ENCODE results near the gene CATSPER4. TPM values are rescaled to one million over a fixed set of nuclear protein-coding genes. Genes with fewer than 3 reads are reported as not detected.
A peak's percentile ranks its signal among the peaks of the same experiment; 100 is the strongest.
"Not testable (repeated sequence)": the region's sequence is repeated elsewhere in the genome, so short reads cannot be mapped to it uniquely, and the experiment has no call there.

Gene CATSPER4
- total RNA-seq, 4 donors from 2014 or later, result not detected

GRCh38 chr1:26220199-26220912, 30.0 kb downstream of the CATSPER4 start:
- TF ChIP-seq EP300 (IDR thresholded peaks at IDR 0.05) (no peak), POLR2A (IDR thresholded peaks at IDR 0.05) (no peak)
- TF ChIP-seq, protein P1, sequence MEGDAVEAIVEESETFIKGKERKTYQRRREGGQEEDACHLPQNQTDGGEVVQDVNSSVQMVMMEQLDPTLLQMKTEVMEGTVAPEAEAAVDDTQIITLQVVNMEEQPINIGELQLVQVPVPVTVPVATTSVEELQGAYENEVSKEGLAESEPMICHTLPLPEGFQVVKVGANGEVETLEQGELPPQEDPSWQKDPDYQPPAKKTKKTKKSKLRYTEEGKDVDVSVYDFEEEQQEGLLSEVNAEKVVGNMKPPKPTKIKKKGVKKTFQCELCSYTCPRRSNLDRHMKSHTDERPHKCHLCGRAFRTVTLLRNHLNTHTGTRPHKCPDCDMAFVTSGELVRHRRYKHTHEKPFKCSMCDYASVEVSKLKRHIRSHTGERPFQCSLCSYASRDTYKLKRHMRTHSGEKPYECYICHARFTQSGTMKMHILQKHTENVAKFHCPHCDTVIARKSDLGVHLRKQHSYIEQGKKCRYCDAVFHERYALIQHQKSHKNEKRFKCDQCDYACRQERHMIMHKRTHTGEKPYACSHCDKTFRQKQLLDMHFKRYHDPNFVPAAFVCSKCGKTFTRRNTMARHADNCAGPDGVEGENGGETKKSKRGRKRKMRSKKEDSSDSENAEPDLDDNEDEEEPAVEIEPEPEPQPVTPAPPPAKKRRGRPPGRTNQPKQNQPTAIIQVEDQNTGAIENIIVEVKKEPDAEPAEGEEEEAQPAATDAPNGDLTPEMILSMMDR (IDR thresholded peaks at IDR 0.05), result no peak
- Histone ChIP-seq H3K4me3 (no peak overlapping the region), H3K36me3 (no peaks in the 10 kb centered on the region), H3K9me3 (no peaks in the 10 kb centered on the region), H3K27me3 (peaks cover 0 to 35% of the 10 kb centered on the region in 2 donors), H3K27ac (no peak overlapping the region), H3K4me1 (peaks cover 0 to 5% (median under 1%) of the 10 kb centered on the region in 4 donors)
- WGBS, 2 donors, result 65 to 67% methylated on average over 22 to 27 of the region's 27 CpGs
- no peak for DNase-seq (ENCODE audit: low spot score in 2 of 2)

GRCh38 chr1:26221094-26221493, 30.7 kb downstream of the CATSPER4 start:
- H3K27me3 ChIP-seq, result peaks cover 0 to 39% of the 10 kb centered on the region in 2 donors
- 71 to 80% methylated on average over 2 of the region's 2 CpGs for WGBS, 2 donors
- no peak for DNase-seq (ENCODE audit: low spot score in 2 of 2)
- no peak overlapping the region for H3K27ac ChIP-seq
- no peak overlapping the region for H3K4me3 ChIP-seq
- H3K9me3 ChIP-seq, result no peaks in the 10 kb centered on the region
- H3K36me3 ChIP-seq, result no peaks in the 10 kb centered on the region
- H3K4me1 ChIP-seq, result peaks cover 0 to 10% (median 4%) of the 10 kb centered on the region in 4 donors
- TF ChIP-seq POLR2A (IDR thresholded peaks at IDR 0.05), result no peak

DNA sequence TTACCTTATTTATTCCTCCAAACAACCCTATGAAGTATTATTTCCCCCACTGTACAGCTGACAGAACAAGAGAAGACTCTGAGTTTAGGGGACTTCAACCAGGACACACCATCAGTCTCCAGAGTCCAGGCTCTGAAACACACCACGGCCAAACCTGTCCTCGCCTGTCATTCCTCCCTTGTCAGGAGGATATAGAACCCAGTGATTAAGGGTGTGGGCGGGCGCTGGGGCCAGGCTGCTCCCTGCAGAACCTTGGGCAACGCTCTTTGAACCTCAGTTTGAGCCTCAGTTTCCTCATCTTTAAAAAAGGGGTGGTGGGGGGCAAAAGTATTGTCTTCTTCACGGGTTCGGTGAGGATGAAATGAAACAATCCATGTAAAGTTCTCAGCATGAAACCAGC, 34.2 kb downstream of the CATSPER4 start:
- Histone ChIP-seq H3K4me1 (peaks cover 0 to 10% (median 4%) of the 10 kb centered on the region in 4 donors), H3K9me3 (no peaks in the 10 kb centered on the region), H3K36me3 (no peaks in the 10 kb centered on the region), H3K27ac (no peak overlapping the region), H3K27me3 (peaks cover 0 to 44% of the 10 kb centered on the region in 2 donors), H3K4me3 (peak overlapping the region in 1 of 4 donors; percentile 19)
- TF ChIP-seq POLR2A (IDR thresholded peaks at IDR 0.05) (no peak), EP300 (IDR thresholded peaks at IDR 0.05) (no peak)
- TF ChIP-seq, protein P1 (IDR thresholded peaks at IDR 0.05), result no peak
- no peak for DNase-seq (ENCODE audit: low spot score in 2 of 2)
- 81 to 83% methylated on average over 7 of the region's 7 CpGs for WGBS, 2 donors

GRCh38 chr1:26225033-26225831, 34.8 kb downstream of the CATSPER4 start:
- Histone ChIP-seq H3K4me1 (peaks cover 0 to 10% (median 4%) of the 10 kb centered on the region in 4 donors), H3K27ac (peak overlapping the region in 1 of 4 donors; percentile 55), H3K4me3 (peak overlapping the region; percentile 19 to 48 (median 29)), H3K27me3 (peaks cover 0 to 44% of the 10 kb centered on the region in 2 donors), H3K9me3 (no peaks in the 10 kb centered on the region), H3K36me3 (no peaks in the 10 kb centered on the region)
- 8 to 21% methylated on average over 27 to 50 of the region's 50 CpGs for WGBS, 2 donors
- DNase-seq (ENCODE audit: low spot score in 2 of 2), result peak in 1 of 2 donors; percentile 30
- no peak for TF ChIP-seq POLR2A (IDR thresholded peaks at IDR 0.05)
- TF ChIP-seq EP300 (IDR thresholded peaks at IDR 0.05), result no peak
- TF ChIP-seq, protein P1 (IDR thresholded peaks at IDR 0.05), result no peak

DNA sequence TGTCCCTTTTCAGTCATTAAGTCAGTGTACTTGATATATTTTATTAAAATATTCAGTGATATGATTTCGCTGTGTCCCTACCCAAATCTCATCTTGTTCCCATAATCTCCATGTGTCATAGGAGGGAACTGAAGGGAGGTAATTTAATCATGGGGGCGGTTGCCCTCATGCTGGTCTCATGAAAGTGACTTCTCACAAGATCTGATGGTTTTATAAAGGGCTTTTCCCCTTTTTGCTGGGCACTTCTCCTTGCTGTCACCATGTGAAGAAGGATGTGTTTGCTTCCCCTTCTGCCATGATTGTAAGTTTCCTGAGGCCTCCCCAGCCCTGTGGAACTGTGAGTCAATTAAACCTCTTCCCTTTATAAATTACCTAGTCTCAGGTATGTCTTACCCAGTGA, 40.3 kb downstream of the CATSPER4 start:
- Histone ChIP-seq H3K4me1 (peaks cover 0 to 11% (median 4%) of the 10 kb centered on the region in 4 donors), H3K27me3 (peaks cover 0 to 20% of the 10 kb centered on the region in 2 donors)
- H3K36me3 ChIP-seq; DNase-seq (ENCODE audit: low spot score in 2 of 2); H3K27ac ChIP-seq; H3K9me3 ChIP-seq; H3K4me3 ChIP-seq: not testable (repeated sequence)
- WGBS, 2 donors, result 74 to 77% methylated on average over 2 of the region's 2 CpGs
